ENCODE measurements around the gene SRGAP1. TPM values are rescaled to one million over a fixed set of nuclear protein-coding genes. Genes with fewer than 3 reads are reported as not detected.
"Not testable (repeated sequence)": the region's sequence is repeated elsewhere in the genome, so short reads cannot be mapped to it uniquely, and the experiment has no call there.

SRGAP1 gene
- total and polyA plus RNA-seq, 8 donors = 0.70 to 37.9 (median 9.8) TPM

DNA sequence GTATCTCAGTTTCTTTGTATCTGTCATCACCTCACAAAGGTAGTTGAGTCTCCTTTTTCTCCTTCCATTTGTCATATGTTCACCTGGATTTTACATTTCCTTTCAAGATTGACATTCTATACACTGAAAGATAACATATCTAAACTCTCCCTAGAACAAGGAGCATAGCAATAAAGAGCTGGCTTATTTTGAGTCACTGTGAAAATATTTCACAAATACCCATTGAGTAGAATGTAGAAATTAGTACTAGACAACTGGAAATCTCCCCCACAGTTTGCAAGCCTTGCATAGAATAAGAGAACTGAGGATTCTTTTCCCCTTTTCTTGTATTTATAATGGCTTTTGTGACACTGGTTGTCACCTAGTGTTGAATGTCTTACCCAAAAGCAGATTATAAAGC is 266.4 kb downstream of the SRGAP1 start:
- H3K27ac ChIP-seq = no peak overlapping the region
- intact Hi-C loops (cut with DNase I; ENCODE audit: low total_unique reads) = no loop called here
- H3K36me3 ChIP-seq = peaks cover 0 to 29% (median 24%) of the 10 kb centered on the region in 4 donors
- no peak for TF ChIP-seq POLR2AphosphoS5 (IDR thresholded peaks at IDR 0.05)
- TF ChIP-seq POLR2A (IDR thresholded peaks at IDR 0.05) = no peak
- no peak for TF ChIP-seq EP300 (IDR thresholded peaks at IDR 0.05)
- TF ChIP-seq, protein P1, sequence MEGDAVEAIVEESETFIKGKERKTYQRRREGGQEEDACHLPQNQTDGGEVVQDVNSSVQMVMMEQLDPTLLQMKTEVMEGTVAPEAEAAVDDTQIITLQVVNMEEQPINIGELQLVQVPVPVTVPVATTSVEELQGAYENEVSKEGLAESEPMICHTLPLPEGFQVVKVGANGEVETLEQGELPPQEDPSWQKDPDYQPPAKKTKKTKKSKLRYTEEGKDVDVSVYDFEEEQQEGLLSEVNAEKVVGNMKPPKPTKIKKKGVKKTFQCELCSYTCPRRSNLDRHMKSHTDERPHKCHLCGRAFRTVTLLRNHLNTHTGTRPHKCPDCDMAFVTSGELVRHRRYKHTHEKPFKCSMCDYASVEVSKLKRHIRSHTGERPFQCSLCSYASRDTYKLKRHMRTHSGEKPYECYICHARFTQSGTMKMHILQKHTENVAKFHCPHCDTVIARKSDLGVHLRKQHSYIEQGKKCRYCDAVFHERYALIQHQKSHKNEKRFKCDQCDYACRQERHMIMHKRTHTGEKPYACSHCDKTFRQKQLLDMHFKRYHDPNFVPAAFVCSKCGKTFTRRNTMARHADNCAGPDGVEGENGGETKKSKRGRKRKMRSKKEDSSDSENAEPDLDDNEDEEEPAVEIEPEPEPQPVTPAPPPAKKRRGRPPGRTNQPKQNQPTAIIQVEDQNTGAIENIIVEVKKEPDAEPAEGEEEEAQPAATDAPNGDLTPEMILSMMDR (IDR thresholded peaks at IDR 0.05) = no peak
- DNase-seq = no peak
- no peaks in the 10 kb centered on the region for H3K4me1 ChIP-seq
- H3K4me3 ChIP-seq = no peak overlapping the region
- no peaks in the 10 kb centered on the region for H3K27me3 ChIP-seq
- H3K9me3 ChIP-seq = no peaks in the 10 kb centered on the region

GRCh38 chr12:64116969-64117368 is 272.5 kb downstream of the SRGAP1 start:
- 87 to 93% (median 88%) methylated on average over 2 of the region's 2 CpGs for WGBS, 5 donors
- no peaks in the 10 kb centered on the region for H3K9me3 ChIP-seq
- H3K36me3 ChIP-seq = peaks cover 0 to 21% (median 14%) of the 10 kb centered on the region in 4 donors
- TF ChIP-seq, protein P1 (IDR thresholded peaks at IDR 0.05) = no peak
- no peak for TF ChIP-seq POLR2A (IDR thresholded peaks at IDR 0.05)
- no peak for TF ChIP-seq EP300 (IDR thresholded peaks at IDR 0.05)
- TF ChIP-seq POLR2AphosphoS5 (IDR thresholded peaks at IDR 0.05) = no peak
- H3K27me3 ChIP-seq = no peaks in the 10 kb centered on the region
- intact Hi-C loops (cut with DNase I; ENCODE audit: low total_unique reads) = no loop called here
- H3K4me3 ChIP-seq = no peak overlapping the region
- no peak for DNase-seq
- no peaks in the 10 kb centered on the region for H3K4me1 ChIP-seq
- H3K27ac ChIP-seq = no peak overlapping the region

DNA sequence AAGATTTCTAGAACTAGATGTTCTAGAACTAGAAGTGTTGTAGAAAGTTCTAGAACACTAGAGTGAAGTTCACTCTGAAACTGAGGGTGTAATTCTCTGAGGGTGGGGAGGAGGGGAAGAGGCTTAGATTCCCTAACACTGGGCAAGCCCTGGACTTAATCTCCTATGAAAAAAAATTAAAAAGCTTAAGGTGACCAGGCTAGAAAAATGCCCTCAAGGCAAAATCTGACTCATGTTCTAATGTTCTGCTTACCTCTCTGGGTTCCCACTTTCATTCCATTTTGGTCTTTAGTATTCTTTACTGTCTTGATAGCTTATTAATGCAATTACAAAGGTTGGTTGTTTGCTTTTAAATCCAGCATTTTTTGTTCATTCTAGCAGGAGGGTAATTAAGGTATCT is 276.1 kb downstream of the SRGAP1 start:
- no peaks in the 10 kb centered on the region for H3K27me3 ChIP-seq
- intact Hi-C loops (cut with DNase I; ENCODE audit: low total_unique reads) = no loop called here
- H3K9me3 ChIP-seq = no peaks in the 10 kb centered on the region
- H3K27ac ChIP-seq = no peak overlapping the region
- no peak overlapping the region for H3K4me3 ChIP-seq
- DNase-seq = no peak
- no peaks in the 10 kb centered on the region for H3K4me1 ChIP-seq
- TF ChIP-seq POLR2AphosphoS5 (IDR thresholded peaks at IDR 0.05) (no peak), EP300 (IDR thresholded peaks at IDR 0.05) (no peak), POLR2A (IDR thresholded peaks at IDR 0.05) (no peak)
- TF ChIP-seq, protein P1 (IDR thresholded peaks at IDR 0.05) = no peak
- peaks cover 0 to 9% (median 7%) of the 10 kb centered on the region in 4 donors for H3K36me3 ChIP-seq

DNA sequence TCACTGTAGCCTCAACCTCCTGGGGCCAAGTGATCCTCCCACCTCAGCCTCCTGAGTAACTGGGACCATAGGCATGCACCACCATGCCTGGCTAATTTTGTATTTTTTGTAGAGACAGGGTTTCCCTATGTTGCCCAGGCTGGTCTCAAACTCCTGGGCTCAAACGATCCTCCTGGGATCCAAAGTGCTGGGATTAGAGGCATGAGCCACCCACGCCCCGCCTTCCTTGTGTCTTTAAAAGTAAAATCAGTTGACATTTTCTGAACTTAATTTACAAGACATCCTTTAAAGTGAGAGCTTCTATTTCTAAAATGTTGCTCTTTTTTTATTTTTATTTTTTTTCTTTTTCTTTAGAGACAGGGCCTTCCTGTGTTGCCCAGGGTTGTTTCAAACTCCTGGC is 276.6 kb downstream of the SRGAP1 start:
- H3K4me3 ChIP-seq; H3K4me1 ChIP-seq; H3K27me3 ChIP-seq; H3K9me3 ChIP-seq; H3K27ac ChIP-seq; H3K36me3 ChIP-seq; intact Hi-C loops (cut with DNase I; ENCODE audit: low total_unique reads); DNase-seq: not testable (repeated sequence)
- 86 to 96% (median 88%) methylated on average over 3 of the region's 3 CpGs for WGBS, 5 donors

- intact Hi-C loops (cut with DNase I; ENCODE audit: low total_unique reads) = no loop called here
- Histone ChIP-seq H3K36me3 (peaks cover 0 to 12% (median 2%) of the 10 kb centered on the region in 4 donors), H3K4me3 (no peak overlapping the region), H3K27ac (no peak overlapping the region), H3K4me1 (no peaks in the 10 kb centered on the region), H3K27me3 (no peaks in the 10 kb centered on the region), H3K9me3 (no peaks in the 10 kb centered on the region)
- TF ChIP-seq EP300 (IDR thresholded peaks at IDR 0.05) (no peak), POLR2AphosphoS5 (IDR thresholded peaks at IDR 0.05) (no peak), POLR2A (IDR thresholded peaks at IDR 0.05) (no peak)
- TF ChIP-seq, protein P1 (IDR thresholded peaks at IDR 0.05) = no peak
- no peak for DNase-seq
Observed at GRCh38 chr12:64122154-64122553, 277.7 kb downstream of the SRGAP1 start.

All from stomach (tissue), 9 donors.